Neural progenitor cell (in vitro differentiated cells): ENCODE data around the gene SND1.

ENCODE experiments used
- EZH2 ChIP-seq: fragments of 200-600 bp; sonication (generic); IDR thresholded peaks from 2 replicates; pipeline ENCODE4 v1.6.1; 2017; ENCODE audit warnings: antibody characterized with exemption, mild to moderate bottlenecking, moderate library complexity
- TF ChIP-seq, protein P1 (sequence below): fragments of 200-600 bp; sonication (generic); IDR thresholded peaks from 2 replicates; pipeline ENCODE4 v1.5.1; 2017; ENCODE audit warnings: antibody characterized with exemption, mild to moderate bottlenecking

- no peak for TF ChIP-seq EZH2
- TF ChIP-seq, protein P1, sequence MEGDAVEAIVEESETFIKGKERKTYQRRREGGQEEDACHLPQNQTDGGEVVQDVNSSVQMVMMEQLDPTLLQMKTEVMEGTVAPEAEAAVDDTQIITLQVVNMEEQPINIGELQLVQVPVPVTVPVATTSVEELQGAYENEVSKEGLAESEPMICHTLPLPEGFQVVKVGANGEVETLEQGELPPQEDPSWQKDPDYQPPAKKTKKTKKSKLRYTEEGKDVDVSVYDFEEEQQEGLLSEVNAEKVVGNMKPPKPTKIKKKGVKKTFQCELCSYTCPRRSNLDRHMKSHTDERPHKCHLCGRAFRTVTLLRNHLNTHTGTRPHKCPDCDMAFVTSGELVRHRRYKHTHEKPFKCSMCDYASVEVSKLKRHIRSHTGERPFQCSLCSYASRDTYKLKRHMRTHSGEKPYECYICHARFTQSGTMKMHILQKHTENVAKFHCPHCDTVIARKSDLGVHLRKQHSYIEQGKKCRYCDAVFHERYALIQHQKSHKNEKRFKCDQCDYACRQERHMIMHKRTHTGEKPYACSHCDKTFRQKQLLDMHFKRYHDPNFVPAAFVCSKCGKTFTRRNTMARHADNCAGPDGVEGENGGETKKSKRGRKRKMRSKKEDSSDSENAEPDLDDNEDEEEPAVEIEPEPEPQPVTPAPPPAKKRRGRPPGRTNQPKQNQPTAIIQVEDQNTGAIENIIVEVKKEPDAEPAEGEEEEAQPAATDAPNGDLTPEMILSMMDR = no peak
These were observed 348.1 kb downstream of the SND1 start for GRCh38 chr7:128000048-128000447.
